B cell (primary cell): Measurements from ENCODE around the gene RPA3. TPM values are rescaled to one million over a fixed set of nuclear protein-coding genes. Genes with fewer than 3 reads are reported as not detected.

Experiments
- ATAC-seq: fragments of 200-7000 bp; cut with Tn5 transposase; one replicate; pipeline ENCODE4 v1.10.0; 2021; ENCODE audit warnings: low read depth, mild to moderate bottlenecking, moderate number of reproducible peaks, moderate library complexity
- CTCF ChIA-PET: fragments of 350-600 bp; sonication (Branson Sonifier 250); formaldehyde crosslinking; loops from one replicate; lab custom pipeline; 2021; ENCODE audit warnings: antibody characterized with exemption, inconsistent platforms; lab: Charles Lee
- POLR2A ChIA-PET: fragments of 350-600 bp; sonication (Branson Sonifier 250); formaldehyde crosslinking; loops from one replicate; lab custom pipeline; 2021; ENCODE audit warnings: antibody characterized with exemption; lab: Charles Lee
- DNase-seq: peaks from one replicate; pipeline ENCODE4 v3.0.0; 2013
- H2AFZ ChIP-seq: 2 replicates; pipeline ENCODE4 v1.6.1; 2012; ENCODE audit warnings: mild to moderate bottlenecking, low read depth, low read length; ENCODE audit not compliant: insufficient read depth, poor library complexity, severe bottlenecking
- H3K27ac ChIP-seq, 2 donors: 1 replicate in 1 of 2; 2 replicates in 1 of 2; pipeline ENCODE4 v1.5.1; 2012 to 2013; ENCODE audit warnings: low read length in 2 of 2, mild to moderate bottlenecking in 2 of 2, moderate library complexity in 1 of 2
- H3K27me3 ChIP-seq, 4 experiments: fragments of 200-600 bp in 1 of 4; sonication (generic) in 1 of 4; replicated peaks in 1 of 4; 1 replicate in 2 of 4; 2 replicates in 2 of 4; pipeline versions ENCODE4 v1.6.1 to v1.7.0; 2013 to 2016; ENCODE audit warnings: low read length in 3 of 4, mild to moderate bottlenecking in 2 of 4, mixed read lengths in 1 of 4, moderate library complexity in 1 of 4; ENCODE audit not compliant: insufficient read depth in 4 of 4, control insufficient read depth in 3 of 4; ENCODE audit errors: control extremely low read depth in 1 of 4
- H3K36me3 ChIP-seq, 2 experiments: replicated peaks in 1 of 2; 1 replicate in 1 of 2; 2 replicates in 1 of 2; pipeline versions ENCODE4 v1.6.1 to v1.7.1; 2013; ENCODE audit warnings: low read length in 1 of 2; ENCODE audit not compliant: insufficient read depth in 2 of 2, control insufficient read depth in 1 of 2; ENCODE audit errors: control extremely low read depth in 1 of 2, extremely low read depth in 1 of 2
- H3K4me1 ChIP-seq, 2 donors: fragments of 200-600 bp in 1 of 2; sonication (generic) in 1 of 2; 1 replicate in 1 of 2; 2 replicates in 1 of 2; pipeline versions ENCODE4 v1.5.1 to v1.6.1; 2013 to 2017; ENCODE audit warnings: low read length in 2 of 2; ENCODE audit not compliant: control insufficient read depth in 2 of 2, insufficient read depth in 2 of 2
- H3K4me2 ChIP-seq: replicated peaks from 2 replicates; pipeline ENCODE3; 2012; ENCODE audit warnings: mild to moderate bottlenecking, low read depth, low read length; ENCODE audit not compliant: poor library complexity, severe bottlenecking
- H3K4me3 ChIP-seq, 5 experiments: fragments of 200-600 bp in 1 of 5; sonication (generic) in 1 of 5; 1 replicate in 3 of 5; 2 replicates in 2 of 5; pipeline versions ENCODE4 v1.5.1 to v1.7.0; 2011 to 2016; ENCODE audit warnings: low read length in 4 of 5, mild to moderate bottlenecking in 4 of 5, low read depth in 2 of 5, control low read depth in 1 of 5, moderate library complexity in 1 of 5; ENCODE audit not compliant: insufficient read depth in 1 of 5; ENCODE audit errors: control extremely low read depth in 1 of 5, extremely low read depth in 1 of 5
- H3K79me2 ChIP-seq: fragments of 200-600 bp; sonication (generic); one replicate; pipeline ENCODE4 v1.6.0; 2016; ENCODE audit warnings: low read length; ENCODE audit not compliant: control insufficient read depth, insufficient read depth
- H3K9ac ChIP-seq: fragments of 200-600 bp; sonication (generic); 2 replicates; pipeline ENCODE4 v1.6.1; 2017; ENCODE audit warnings: mild to moderate bottlenecking, low read length, moderate library complexity
- H3K9me3 ChIP-seq, 3 donors: one replicate each; pipeline versions ENCODE4 v1.6.1 to v1.7.1; 2013; ENCODE audit warnings: low read length in 2 of 3; ENCODE audit not compliant: control insufficient read depth in 2 of 3, insufficient read depth in 1 of 3; ENCODE audit errors: control extremely low read depth in 1 of 3
- H4K20me1 ChIP-seq: 2 replicates; pipeline ENCODE4 v1.6.0; 2012; ENCODE audit warnings: mild to moderate bottlenecking, low read length; ENCODE audit not compliant: insufficient read depth, control insufficient read depth, poor library complexity, severe bottlenecking
- H3K27ac Mint-ChIP-seq: one replicate; pipeline ENCODE4 v1.8.0; 2021; ENCODE audit warnings: mixed read lengths
- H3K27me3 Mint-ChIP-seq: one replicate; pipeline ENCODE4 v1.8.0; 2021; ENCODE audit warnings: mixed read lengths
- H3K4me1 Mint-ChIP-seq: one replicate; pipeline ENCODE4 v1.8.0; 2021; ENCODE audit warnings: mixed read lengths
- H3K4me3 Mint-ChIP-seq: one replicate; pipeline ENCODE4 v1.8.0; 2021; ENCODE audit warnings: mixed read lengths
- H3K9me3 Mint-ChIP-seq: one replicate; pipeline ENCODE4 v1.8.0; 2022; ENCODE audit warnings: mixed read lengths; ENCODE audit not compliant: insufficient read depth
- EZH2 ChIP-seq: IDR thresholded peaks from 2 replicates; pipeline ENCODE4 v1.6.1; 2012; ENCODE audit warnings: borderline replicate concordance, low read depth, mild to moderate bottlenecking, moderate library complexity, low read length; ENCODE audit not compliant: insufficient read depth, poor library complexity, severe bottlenecking
- WGBS: methylation state at CpG from one replicate; pipeline ENCODE4 v1.1.5; 2013; ENCODE audit warnings: missing lambda C conversion rate; ENCODE audit not compliant: insufficient coverage; 5-methylcytosine and 5-hydroxymethylcytosine counted together
- intact Hi-C: fragments of 100-400 bp; cut with micrococcal nuclease; formaldehyde crosslinking; loops from one replicate; pipeline ENCODE4 v1.10.0; 2022
- polyA plus RNA-seq: library from polyadenylated mRNA; depleted of rRNA; stranded (reverse); fragments of >200 nt; gene quantifications from 2 replicates; pipeline ENCODE4 v1.2.3, GENCODE V29; 2012
- total RNA-seq, 2 donors: library from RNA; stranded (reverse); fragments of 120-200 nt in 1 of 2; gene quantifications; 1 replicate in 1 of 2; 2 replicates in 1 of 2; pipeline versions ENCODE4 v1.2.3 to v1.2.4, GENCODE V29; 2013 to 2022
- TF ChIP-seq, protein P1 (sequence below): fragments of 200-600 bp; IDR thresholded peaks from one replicate; pipeline ENCODE4 v1.8.0; 2022; ENCODE audit warnings: antibody characterized with exemption, mild to moderate bottlenecking

RPA3 gene
- total and polyA plus RNA-seq, 2 donors (not counting 1 experiment from before 2014, with no cell fraction given) = 25.6 to 49.3 TPM

DNA sequence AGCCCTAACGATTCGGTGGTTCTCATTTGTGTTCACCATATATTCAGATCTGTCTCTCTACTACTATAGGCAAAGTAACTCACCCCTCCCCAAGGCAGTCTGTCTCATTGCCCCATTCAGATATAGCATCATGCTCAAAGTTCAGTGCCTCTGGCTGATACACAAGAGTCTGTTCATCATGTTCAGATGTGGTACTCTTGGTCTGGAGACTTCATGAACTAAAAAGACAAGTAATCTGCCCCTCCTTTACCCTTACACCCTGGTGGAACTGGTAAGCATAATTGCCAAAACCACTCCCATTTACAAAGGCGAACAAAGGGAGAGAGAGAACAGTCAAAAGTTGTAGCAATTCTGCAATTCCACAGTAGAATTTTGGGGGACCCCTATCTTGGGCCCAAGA lies 47.9 kb downstream of the RPA3 start:
- DNase-seq = no peak
- Mint-ChIP-seq H3K27me3 (no peaks in the 10 kb centered on the region), H3K27ac (no peak overlapping the region), H3K4me1 (peaks cover 37% of the 10 kb centered on the region), H3K4me3 (no peak overlapping the region), H3K9me3 (no peaks in the 10 kb centered on the region)
- no peak for ATAC-seq
- H3K4me3 ChIP-seq = no peak overlapping the region
- POLR2A ChIA-PET = no interaction called here
- H4K20me1 ChIP-seq = no peaks in the 10 kb centered on the region
- H2AFZ ChIP-seq = no peak overlapping the region
- peaks cover 0 to 1% (median 0%) of the 10 kb centered on the region in 3 donors for H3K9me3 ChIP-seq
- TF ChIP-seq, protein P1, sequence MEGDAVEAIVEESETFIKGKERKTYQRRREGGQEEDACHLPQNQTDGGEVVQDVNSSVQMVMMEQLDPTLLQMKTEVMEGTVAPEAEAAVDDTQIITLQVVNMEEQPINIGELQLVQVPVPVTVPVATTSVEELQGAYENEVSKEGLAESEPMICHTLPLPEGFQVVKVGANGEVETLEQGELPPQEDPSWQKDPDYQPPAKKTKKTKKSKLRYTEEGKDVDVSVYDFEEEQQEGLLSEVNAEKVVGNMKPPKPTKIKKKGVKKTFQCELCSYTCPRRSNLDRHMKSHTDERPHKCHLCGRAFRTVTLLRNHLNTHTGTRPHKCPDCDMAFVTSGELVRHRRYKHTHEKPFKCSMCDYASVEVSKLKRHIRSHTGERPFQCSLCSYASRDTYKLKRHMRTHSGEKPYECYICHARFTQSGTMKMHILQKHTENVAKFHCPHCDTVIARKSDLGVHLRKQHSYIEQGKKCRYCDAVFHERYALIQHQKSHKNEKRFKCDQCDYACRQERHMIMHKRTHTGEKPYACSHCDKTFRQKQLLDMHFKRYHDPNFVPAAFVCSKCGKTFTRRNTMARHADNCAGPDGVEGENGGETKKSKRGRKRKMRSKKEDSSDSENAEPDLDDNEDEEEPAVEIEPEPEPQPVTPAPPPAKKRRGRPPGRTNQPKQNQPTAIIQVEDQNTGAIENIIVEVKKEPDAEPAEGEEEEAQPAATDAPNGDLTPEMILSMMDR = no peak
- no peak for TF ChIP-seq EZH2
- no peaks in the 10 kb centered on the region for H3K27me3 ChIP-seq
- CTCF ChIA-PET = interaction anchor here (1.4 kb wide), 1 partner anchor 11 kb away, joined by 4 read pairs; no protein-coding TSS in a partner anchor
- H3K36me3 ChIP-seq = peaks cover 3 to 16% of the 10 kb centered on the region in 2 experiments
- intact Hi-C loops = no loop called here
- H3K4me2 ChIP-seq = no peak overlapping the region
- no peak overlapping the region for H3K9ac ChIP-seq
- WGBS = 95% methylated on average over 3 of the region's 3 CpGs
- H3K27ac ChIP-seq = no peak overlapping the region
- H3K79me2 ChIP-seq = peaks cover 39% of the 10 kb centered on the region
- H3K4me1 ChIP-seq = peaks cover 0 to 9% of the 10 kb centered on the region in 2 donors

DNA sequence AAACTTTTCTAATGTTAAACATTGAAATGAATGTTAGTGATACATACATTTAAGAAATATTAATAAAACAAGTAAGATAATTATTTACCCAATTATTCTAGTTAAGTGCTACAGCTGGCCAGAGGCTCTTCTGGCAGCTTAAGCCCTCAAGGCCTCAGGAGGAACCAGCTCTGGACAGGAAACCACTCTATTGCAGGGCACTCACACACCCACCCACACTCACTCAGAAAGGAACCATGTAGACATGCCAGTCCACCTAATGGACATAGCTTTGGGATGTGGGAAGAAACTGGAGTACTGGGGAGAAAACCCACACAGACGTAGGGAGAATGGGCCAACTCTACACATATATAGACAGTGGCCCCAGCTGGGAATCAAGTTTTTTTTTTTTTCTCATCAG lies 49.7 kb downstream of the RPA3 start:
- Histone ChIP-seq H3K27ac (no peak overlapping the region), H3K9ac (no peak overlapping the region), H2AFZ (no peak overlapping the region), H3K4me2 (no peak overlapping the region), H3K27me3 (no peaks in the 10 kb centered on the region), H3K4me3 (no peak overlapping the region), H3K4me1 (peaks cover 0 to 9% of the 10 kb centered on the region in 2 donors), H3K36me3 (peaks cover 0 to 2% of the 10 kb centered on the region in 2 experiments), H3K9me3 (peaks cover 0 to 1% (median 0%) of the 10 kb centered on the region in 3 donors), H3K79me2 (peaks cover 52% of the 10 kb centered on the region), H4K20me1 (no peaks in the 10 kb centered on the region)
- Mint-ChIP-seq H3K4me3 (no peak overlapping the region), H3K4me1 (peaks cover 40% of the 10 kb centered on the region), H3K9me3 (no peaks in the 10 kb centered on the region), H3K27me3 (no peaks in the 10 kb centered on the region), H3K27ac (no peak overlapping the region)
- intact Hi-C loops = no loop called here
- no peak for TF ChIP-seq EZH2
- TF ChIP-seq, protein P1 = no peak
- ChIA-PET CTCF (interaction anchor here (0.7 kb wide), 2 partner anchors 101 to 289 kb away, joined by 3 read pairs; no protein-coding TSS in a partner anchor), POLR2A (interaction anchor here (0.7 kb wide), 1 partner anchor 553 kb away, joined by 3 read pairs; no protein-coding TSS in a partner anchor)
- no peak for DNase-seq
- ATAC-seq = no peak
- no CpG with 5 or more reads among the region's 1 CpG for WGBS
